Esophagus mucosa (tissue), 1 donor: ENCODE results near the gene LMOD1. TPM values are rescaled to one million over a fixed set of nuclear protein-coding genes. Genes with fewer than 3 reads are reported as not detected.
"Not testable (repeated sequence)": the region's sequence is repeated elsewhere in the genome, so short reads cannot be mapped to it uniquely, and the experiment has no call there.

Source experiments
- ATAC-seq: fragments of 200-7000 bp; cut with Tn5 transposase; one replicate; pipeline ENCODE4 v1.9.1; 2020
- total RNA-seq: library from RNA; stranded (reverse); gene quantifications from one replicate; pipeline ENCODE4 v1.2.4, GENCODE V29; 2023
- donor health status: DM: yes; HTN: yes; CAD: no.

Gene LMOD1
- total RNA-seq, 1 donor from 2014 or later = 4.1 TPM

GRCh38 chr1:201914456-201915235 lies 31.7 kb downstream of the LMOD1 start:
- ATAC-seq = no peak

- ATAC-seq = no peak
These were observed 33.5 kb downstream of the LMOD1 start for GRCh38 chr1:201912832-201913231.

DNA sequence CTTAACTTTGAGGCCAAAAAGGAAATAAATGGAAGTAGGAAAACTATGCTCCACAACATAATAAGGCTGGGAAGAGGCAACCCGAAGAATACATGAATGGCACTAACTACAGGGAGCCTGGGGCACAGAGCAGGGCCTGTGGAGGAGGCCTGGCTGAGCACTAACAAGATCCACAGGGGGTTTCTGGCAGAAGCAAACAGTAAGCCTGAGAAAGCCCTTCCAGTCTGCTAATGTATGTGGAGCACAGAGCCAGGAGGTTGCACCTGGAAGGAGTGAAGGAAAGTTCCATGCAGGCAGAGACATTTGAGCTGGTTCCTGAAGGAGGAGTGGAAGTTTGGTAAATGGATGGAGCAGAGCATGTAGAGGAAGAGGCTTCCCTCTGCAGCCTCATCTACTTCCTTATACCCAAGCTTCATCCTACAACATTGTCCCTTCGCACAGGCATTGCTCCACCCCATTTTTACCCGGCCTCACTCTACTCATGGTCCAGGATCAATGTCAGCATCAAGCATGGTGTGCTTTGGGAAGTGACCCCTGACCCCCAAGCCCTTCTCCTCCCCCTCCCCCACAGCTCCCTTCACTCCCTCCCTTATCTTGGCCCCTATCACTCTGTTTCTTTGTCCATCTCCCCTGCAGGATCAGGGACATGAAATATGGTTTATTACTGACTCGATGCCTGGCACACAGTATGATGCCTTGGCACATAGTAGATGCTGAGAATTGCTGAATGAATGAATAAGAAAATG lies 34.3 kb downstream of the LMOD1 start:
- ATAC-seq = no peak

DNA sequence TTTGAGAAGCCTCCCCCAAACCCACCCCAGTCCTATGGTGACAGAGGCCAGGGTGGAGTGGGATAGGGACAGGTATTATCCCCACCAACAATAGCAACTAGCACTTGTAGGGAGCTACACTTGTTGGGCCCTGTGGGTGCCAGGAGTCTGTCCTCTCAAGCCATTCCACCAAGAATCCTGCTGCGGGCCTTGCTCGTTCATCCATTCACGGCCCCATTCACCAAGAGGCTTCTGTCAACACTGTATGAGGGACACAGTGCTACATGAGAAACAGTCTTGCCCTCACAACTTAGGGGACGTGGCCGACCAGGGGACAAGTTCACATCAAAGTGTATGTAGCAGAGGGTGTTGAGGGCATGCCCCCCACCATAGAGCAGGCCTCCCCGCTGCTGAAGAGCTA lies 38.7 kb downstream of the LMOD1 start:
- ATAC-seq = no peak

DNA sequence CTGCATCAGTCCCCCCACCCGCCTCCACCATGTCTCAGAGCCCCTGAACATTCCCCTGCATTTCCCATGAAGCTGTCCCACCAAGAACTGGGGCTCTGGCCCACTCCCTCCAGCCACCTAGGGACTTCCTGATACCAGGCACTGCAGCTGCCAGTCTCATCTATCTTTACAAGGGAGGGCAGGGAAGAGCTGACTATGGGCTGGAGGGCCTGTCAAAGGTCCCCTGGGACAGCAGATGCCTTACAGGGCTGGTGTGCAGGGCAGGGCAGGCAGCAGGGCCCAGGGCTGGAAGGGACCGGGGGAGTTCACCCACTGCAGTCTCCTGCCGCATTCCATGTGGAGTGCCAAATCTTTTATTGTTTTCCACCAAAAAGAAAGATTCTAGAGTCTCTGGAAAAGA lies 40.0 kb downstream of the LMOD1 start:
- no peak for ATAC-seq

DNA sequence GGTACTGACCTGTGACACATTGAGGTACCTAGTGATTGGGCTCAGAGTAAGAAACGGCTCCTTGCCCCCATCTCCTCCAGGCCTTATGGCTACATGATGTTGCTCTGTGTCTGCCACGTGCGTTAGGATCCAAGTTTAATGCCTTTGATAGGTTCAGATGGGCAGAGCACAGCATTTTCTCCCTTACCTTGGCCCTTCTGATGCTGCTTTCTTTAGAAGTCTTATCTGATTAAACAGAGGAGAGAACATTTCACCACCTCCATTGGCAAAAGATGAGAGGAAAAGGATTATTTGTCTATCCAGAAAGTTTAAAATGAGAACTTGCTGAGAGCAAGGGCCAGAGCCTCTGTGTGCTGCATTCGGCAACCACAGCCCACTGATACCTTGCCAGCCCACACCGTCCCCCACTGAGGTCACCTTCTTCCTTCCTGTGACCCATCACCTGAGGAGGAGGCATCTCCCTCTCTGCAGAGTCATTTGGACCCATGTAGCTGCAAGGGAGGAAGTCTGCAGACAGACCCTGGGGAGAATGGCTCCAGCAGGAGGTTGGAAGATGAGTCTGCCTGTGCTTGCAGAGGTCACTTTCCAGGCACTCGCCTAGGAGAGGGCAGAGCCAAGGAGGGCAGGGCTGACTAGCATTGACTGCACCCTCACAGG lies 41.0 kb downstream of the LMOD1 start:
- no peak for ATAC-seq

- peak; percentile 66 for ATAC-seq
These were observed 41.8 kb downstream of the LMOD1 start for GRCh38 chr1:201904579-201904978.

- no peak for ATAC-seq
These were observed 43.2 kb downstream of the LMOD1 start for GRCh38 chr1:201903135-201903534.

GRCh38 chr1:201902198-201902597 lies 44.1 kb downstream of the LMOD1 start:
- no peak for ATAC-seq

DNA sequence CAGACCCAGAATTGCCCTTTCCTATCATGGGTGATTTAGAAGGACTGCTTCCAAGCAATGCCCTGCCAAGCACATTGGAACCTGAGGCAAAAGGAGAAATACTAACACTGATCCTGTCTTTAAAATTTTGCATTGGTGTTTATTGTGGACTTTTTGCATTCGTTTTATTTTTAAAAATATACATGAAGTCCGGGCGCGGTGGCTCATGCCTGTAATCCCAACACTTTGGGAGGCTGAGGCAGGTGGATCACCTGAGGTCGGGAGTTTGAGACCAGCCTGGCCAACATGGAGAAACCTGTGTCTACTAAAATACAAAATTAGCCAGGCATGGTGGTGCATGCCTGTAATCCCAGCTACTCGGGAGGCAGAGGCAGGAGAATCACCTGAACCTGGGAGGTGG lies 45.3 kb downstream of the LMOD1 start:
- not testable (repeated sequence) for ATAC-seq

DNA sequence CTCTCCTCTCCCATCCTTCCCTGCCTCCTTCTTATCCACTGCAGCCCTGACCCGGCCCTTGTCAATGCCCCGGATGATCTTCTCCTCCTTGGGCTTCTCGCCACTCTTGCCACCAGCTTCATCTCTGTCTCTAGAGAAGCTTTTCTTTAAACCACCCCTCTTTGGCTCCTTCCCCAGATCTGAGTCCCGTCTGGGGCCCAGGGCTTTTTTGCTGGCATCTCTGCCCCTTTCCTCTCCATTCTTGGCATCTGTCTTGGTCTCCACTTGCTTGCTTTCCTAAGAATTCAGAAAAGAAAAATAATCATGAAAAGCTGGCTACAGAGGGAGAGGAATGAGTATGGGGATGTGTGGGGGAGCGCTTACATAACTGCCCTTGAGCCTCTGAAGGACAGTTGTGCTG lies 45.9 kb downstream of the LMOD1 start:
- ATAC-seq = no peak

GRCh38 chr1:201899683-201900429 lies 46.5 kb downstream of the LMOD1 start:
- no peak for ATAC-seq

- ATAC-seq = peak; percentile 36
These were observed 47.4 kb downstream of the LMOD1 start for GRCh38 chr1:201898992-201899391.

DNA sequence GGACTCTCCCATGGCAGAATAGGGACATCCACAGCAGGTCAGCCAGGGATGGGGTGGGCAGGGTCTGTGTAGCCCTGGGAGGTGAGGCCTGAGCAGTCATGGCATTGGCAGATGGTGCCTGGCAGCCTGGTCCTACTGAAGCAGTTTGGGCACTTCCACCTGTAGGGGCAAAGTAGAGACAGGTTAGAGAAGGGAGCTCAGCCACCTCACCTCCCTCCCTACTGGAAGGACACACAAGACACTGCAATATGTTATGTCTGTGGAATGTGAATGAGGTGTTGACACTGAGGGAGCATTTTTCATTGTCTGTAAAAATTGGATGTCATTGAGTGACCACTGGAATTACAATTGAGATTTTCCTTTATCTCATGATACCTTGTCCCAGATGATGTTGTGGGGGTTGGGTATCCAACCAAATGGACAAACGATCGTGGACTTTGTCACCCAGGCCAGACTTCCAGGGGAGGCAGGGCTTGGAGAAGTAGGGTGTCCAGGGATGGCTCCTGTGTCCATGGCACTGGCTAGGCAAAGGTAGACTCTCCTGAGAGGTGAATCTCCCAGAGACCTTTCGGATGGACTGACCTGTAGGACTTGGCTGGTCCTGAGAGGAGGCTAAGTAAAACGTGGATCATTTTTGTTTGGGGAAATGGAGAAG lies 48.0 kb downstream of the LMOD1 start:
- ATAC-seq = no peak

DNA sequence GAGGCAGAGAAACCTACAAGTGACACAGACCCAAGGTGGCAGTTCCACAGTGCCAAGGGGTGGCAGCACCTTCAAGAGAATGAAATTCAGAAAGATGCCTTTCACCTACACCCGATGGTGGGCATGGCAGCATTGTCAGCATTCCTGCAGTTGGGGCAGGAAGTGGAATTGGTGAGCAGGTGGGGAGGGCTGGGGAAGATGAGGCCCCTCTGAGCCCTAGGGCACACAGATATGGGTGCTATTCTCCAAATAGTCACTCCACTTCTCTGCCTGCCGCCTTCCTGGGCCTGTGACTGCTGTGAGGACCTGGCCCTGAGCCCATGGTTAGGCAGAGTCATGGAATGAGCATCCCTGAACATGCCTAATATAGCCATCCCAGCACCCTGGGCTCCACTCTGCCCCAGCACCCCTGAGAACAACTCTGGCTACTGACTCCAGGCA lies 49.4 kb downstream of the LMOD1 start:
- no peak for ATAC-seq

GRCh38 chr1:201895913-201896807 lies 50.2 kb downstream of the LMOD1 start:
- peak; percentile 89 for ATAC-seq

DNA sequence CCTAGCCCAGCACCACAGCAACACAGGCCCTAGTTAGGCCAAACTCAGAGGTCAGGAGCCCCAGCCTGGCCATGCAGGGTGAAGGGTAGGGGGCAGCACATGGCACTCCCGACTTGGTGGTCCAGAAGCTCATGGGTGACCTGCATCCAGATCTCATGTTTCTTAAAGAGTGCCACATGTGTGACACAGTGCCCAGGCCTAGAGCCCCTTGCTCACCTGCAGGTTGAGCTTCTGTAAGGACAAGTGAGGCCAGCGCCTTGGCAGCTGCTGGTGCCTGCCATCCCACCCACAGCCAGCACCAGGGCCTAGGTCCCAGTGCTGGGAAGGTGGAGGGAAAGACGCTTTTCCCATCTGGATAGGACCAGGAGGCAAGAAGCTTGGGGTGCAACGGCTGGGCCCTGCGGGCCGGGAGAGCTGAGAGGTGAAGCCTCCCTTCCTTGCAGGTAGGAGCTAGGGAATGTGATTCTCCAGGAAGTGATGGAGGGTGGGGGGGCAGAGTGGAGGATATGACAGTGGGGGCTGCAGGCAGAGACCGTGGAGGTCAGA lies 51.2 kb downstream of the LMOD1 start:
- ATAC-seq = no peak

- ATAC-seq = no peak
These were observed 51.8 kb downstream of the LMOD1 start for GRCh38 chr1:201894343-201895119.

GRCh38 chr1:201893431-201893830 lies 52.9 kb downstream of the LMOD1 start:
- ATAC-seq = no peak

GRCh38 chr1:201892211-201892610 lies 54.1 kb downstream of the LMOD1 start:
- ATAC-seq = no peak
